ENCODE results near the gene STRN. TPM values are rescaled to one million over a fixed set of nuclear protein-coding genes. Genes with fewer than 3 reads are reported as not detected.

STRN gene
- total RNA-seq, 2 experiments from 2014 or later: 20.4 to 20.8 TPM

DNA sequence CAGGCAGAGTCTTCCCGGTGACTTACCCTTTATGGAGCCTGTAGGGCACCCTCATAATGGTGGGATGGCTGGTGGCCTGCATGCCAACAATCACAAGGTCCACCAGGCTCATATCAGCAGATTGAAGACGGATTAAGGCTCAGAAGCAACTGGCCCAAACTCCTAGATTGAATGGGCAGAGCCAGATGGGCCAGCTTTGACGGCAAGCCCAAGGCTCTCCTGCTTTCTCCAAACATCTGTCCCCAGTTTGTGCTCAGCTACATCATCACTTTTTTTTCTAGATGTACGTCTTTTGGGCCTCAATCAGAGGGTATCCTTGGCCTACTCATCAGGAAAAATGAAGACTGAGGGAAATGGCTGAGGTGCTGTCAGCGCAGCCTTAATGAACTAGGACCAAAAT lies 155.3 kb downstream of the STRN start:
- Mint-ChIP-seq H3K27ac (no peak overlapping the region), H3K36me3 (ENCODE audit: low read depth) (no peaks in the 10 kb centered on the region), H3K27me3 (no peaks in the 10 kb centered on the region), H3K4me3 (no peak overlapping the region), H3K9me3 (no peaks in the 10 kb centered on the region), H3K4me1 (ENCODE audit: low read depth) (no peaks in the 10 kb centered on the region)
- no peak for DNase-seq
- TF ChIP-seq, protein P1, sequence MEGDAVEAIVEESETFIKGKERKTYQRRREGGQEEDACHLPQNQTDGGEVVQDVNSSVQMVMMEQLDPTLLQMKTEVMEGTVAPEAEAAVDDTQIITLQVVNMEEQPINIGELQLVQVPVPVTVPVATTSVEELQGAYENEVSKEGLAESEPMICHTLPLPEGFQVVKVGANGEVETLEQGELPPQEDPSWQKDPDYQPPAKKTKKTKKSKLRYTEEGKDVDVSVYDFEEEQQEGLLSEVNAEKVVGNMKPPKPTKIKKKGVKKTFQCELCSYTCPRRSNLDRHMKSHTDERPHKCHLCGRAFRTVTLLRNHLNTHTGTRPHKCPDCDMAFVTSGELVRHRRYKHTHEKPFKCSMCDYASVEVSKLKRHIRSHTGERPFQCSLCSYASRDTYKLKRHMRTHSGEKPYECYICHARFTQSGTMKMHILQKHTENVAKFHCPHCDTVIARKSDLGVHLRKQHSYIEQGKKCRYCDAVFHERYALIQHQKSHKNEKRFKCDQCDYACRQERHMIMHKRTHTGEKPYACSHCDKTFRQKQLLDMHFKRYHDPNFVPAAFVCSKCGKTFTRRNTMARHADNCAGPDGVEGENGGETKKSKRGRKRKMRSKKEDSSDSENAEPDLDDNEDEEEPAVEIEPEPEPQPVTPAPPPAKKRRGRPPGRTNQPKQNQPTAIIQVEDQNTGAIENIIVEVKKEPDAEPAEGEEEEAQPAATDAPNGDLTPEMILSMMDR (IDR thresholded peaks at IDR 0.05): no peak
- no peak overlapping the region for H3K4me3 ChIP-seq (ENCODE audit: low read length)
- no peaks in the 10 kb centered on the region for H3K4me1 ChIP-seq (ENCODE audit: insufficient read depth, low read length)
- intact Hi-C loops (cut with DNase I, micrococcal nuclease): no loop called here
- H3K9me3 ChIP-seq (ENCODE audit: control insufficient read depth in 1 of 2, insufficient read depth in 1 of 2, low read length in 2 of 2): no peaks in the 10 kb centered on the region
- ChIA-PET CTCF (interaction anchor here (0.7 kb wide), 1 partner anchor 79 kb away, joined by 3 read pairs; no protein-coding TSS in a partner anchor), POLR2A (no interaction called here)
- no peaks in the 10 kb centered on the region for H3K27me3 ChIP-seq (ENCODE audit: control insufficient read depth in 1 of 2, insufficient read depth in 2 of 2, low read length in 2 of 2)
- no peaks in the 10 kb centered on the region for H3K36me3 ChIP-seq (ENCODE audit: insufficient read depth, low read length)
- no peak for ATAC-seq (ENCODE audit: poor library complexity)
- no peak overlapping the region for H3K27ac ChIP-seq (ENCODE audit: low read depth in 1 of 2, low read length in 2 of 2)

DNA sequence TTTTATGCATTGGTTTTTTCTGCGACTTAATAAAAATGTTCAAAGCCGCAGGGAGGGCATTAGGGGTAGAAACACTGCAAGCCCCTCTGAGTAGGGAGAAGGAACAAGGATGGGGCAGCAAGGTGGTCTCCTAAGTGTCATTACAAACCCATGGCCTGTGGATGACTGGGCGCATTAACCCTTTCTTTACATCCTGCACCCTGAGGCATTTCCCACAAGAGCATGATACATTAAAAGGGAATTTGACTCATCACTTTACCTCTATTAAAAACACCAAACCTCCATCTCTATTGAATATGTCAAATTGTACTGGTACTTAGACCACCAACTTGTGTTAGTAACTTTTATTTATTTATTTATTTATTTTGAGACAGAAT lies 157.3 kb downstream of the STRN start:
- Histone ChIP-seq H3K4me3 (ENCODE audit: low read length) (no peak overlapping the region), H3K9me3 (ENCODE audit: control insufficient read depth in 1 of 2, insufficient read depth in 1 of 2, low read length in 2 of 2) (no peaks in the 10 kb centered on the region), H3K27ac (ENCODE audit: low read depth in 1 of 2, low read length in 2 of 2) (no peak overlapping the region), H3K27me3 (ENCODE audit: control insufficient read depth in 1 of 2, insufficient read depth in 2 of 2, low read length in 2 of 2) (no peaks in the 10 kb centered on the region), H3K4me1 (ENCODE audit: insufficient read depth, low read length) (no peaks in the 10 kb centered on the region), H3K36me3 (ENCODE audit: insufficient read depth, low read length) (no peaks in the 10 kb centered on the region)
- TF ChIP-seq, protein P1 (IDR thresholded peaks at IDR 0.05): no peak
- CTCF ChIA-PET: no interaction called here
- no peaks in the 10 kb centered on the region for H3K36me3 Mint-ChIP-seq (ENCODE audit: low read depth)
- POLR2A ChIA-PET: no interaction called here
- H3K27ac Mint-ChIP-seq: no peak overlapping the region
- no peaks in the 10 kb centered on the region for H3K9me3 Mint-ChIP-seq
- no peaks in the 10 kb centered on the region for H3K27me3 Mint-ChIP-seq
- no peaks in the 10 kb centered on the region for H3K4me1 Mint-ChIP-seq (ENCODE audit: low read depth)
- ATAC-seq (ENCODE audit: poor library complexity): no peak
- no peak for DNase-seq
- H3K4me3 Mint-ChIP-seq: no peak overlapping the region
- intact Hi-C loops (cut with DNase I, micrococcal nuclease): no loop called here

DNA sequence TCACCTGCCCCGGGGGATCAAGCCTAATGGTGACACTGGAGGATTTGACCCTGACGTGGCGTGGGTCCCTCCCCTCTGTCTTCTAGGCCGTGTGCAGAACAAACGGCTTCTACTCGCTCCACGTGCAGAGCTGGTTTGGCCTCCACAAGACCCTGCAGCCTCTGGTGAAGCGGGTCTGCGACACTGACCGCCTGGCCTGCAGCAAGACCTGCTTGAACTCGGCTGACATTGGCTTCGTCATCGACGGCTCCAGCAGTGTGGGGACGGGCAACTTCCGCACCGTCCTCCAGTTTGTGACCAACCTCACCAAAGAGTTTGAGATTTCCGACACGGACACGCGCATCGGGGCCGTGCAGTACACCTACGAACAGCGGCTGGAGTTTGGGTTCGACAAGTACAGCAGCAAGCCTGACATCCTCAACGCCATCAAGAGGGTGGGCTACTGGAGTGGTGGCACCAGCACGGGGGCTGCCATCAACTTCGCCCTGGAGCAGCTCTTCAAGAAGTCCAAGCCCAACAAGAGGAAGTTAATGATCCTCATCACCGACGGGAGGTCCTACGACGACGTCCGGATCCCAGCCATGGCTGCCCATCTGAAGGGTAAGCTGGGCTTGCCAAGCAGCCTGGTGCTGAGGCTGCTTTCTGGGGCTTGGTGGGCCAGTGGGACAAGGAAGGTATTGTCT lies 157.8 kb downstream of the STRN start:
- DNase-seq: no peak
- POLR2A ChIA-PET: no interaction called here

More for the DNA sequence above, 157.8 kb downstream of the STRN start:
- Mint-ChIP-seq H3K36me3 (ENCODE audit: low read depth) (no peaks in the 10 kb centered on the region), H3K4me1 (ENCODE audit: low read depth) (no peaks in the 10 kb centered on the region), H3K9me3 (no peaks in the 10 kb centered on the region), H3K27ac (no peak overlapping the region), H3K4me3 (no peak overlapping the region), H3K27me3 (no peaks in the 10 kb centered on the region)
- intact Hi-C loops (cut with DNase I, micrococcal nuclease): no loop called here
- no peak for ATAC-seq (ENCODE audit: poor library complexity)
- Histone ChIP-seq H3K27me3 (ENCODE audit: control insufficient read depth in 1 of 2, insufficient read depth in 2 of 2, low read length in 2 of 2) (no peaks in the 10 kb centered on the region), H3K27ac (ENCODE audit: low read depth in 1 of 2, low read length in 2 of 2) (no peak overlapping the region), H3K4me1 (ENCODE audit: insufficient read depth, low read length) (no peaks in the 10 kb centered on the region), H3K9me3 (ENCODE audit: control insufficient read depth in 1 of 2, insufficient read depth in 1 of 2, low read length in 2 of 2) (no peaks in the 10 kb centered on the region), H3K4me3 (ENCODE audit: low read length) (no peak overlapping the region), H3K36me3 (ENCODE audit: insufficient read depth, low read length) (no peaks in the 10 kb centered on the region)
- CTCF ChIA-PET: no interaction called here
- TF ChIP-seq, protein P1 (IDR thresholded peaks at IDR 0.05): no peak

Data from CD4-positive, alpha-beta T cell (primary cell).